Measurements from ENCODE around the gene SYNGAP1. TPM values are rescaled to one million over a fixed set of nuclear protein-coding genes. Genes with fewer than 3 reads are reported as not detected.
A peak's percentile ranks its signal among the peaks of the same experiment; 100 is the strongest.

SYNGAP1 gene
- total RNA-seq, 1 donor from 2014 or later = 32.6 TPM

DNA sequence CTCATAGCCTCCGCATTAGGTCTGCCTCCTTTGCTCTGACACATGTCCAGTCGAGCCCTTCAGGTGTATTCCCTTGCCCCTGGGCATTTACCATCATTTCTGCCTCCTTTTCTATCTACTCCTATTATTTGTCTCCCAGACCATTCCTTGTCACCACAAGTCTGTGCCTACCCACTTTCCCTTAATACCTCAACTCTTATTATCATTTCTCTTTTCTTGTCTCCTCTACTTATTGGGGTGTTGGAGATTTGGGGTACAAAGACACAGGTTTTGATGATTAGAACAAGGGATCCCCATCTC is 1.4 kb downstream of the SYNGAP1 start:
- DNase-seq (ENCODE audit: low spot score) = no peak

DNA sequence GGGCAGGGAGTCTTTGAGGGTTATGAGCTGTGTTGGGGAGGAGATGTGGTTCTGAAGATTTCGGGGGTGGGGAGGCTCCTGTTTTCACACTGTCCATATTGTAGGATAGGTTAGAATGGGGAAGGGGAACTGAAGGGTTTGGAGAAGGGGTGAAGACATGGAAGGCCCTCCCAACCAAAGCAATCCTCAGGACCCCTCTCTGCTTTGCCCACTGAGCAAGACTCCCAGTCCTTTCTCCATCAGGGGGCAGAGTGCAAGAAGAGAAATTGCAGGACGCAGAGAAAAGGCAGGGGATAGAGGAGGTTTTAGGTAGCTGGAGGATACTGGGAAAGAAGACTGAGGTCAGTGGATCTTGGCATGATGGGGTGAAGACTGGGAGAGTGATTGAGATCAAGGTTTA is 3.9 kb downstream of the SYNGAP1 start:
- no peak for DNase-seq (ENCODE audit: low spot score)

DNA sequence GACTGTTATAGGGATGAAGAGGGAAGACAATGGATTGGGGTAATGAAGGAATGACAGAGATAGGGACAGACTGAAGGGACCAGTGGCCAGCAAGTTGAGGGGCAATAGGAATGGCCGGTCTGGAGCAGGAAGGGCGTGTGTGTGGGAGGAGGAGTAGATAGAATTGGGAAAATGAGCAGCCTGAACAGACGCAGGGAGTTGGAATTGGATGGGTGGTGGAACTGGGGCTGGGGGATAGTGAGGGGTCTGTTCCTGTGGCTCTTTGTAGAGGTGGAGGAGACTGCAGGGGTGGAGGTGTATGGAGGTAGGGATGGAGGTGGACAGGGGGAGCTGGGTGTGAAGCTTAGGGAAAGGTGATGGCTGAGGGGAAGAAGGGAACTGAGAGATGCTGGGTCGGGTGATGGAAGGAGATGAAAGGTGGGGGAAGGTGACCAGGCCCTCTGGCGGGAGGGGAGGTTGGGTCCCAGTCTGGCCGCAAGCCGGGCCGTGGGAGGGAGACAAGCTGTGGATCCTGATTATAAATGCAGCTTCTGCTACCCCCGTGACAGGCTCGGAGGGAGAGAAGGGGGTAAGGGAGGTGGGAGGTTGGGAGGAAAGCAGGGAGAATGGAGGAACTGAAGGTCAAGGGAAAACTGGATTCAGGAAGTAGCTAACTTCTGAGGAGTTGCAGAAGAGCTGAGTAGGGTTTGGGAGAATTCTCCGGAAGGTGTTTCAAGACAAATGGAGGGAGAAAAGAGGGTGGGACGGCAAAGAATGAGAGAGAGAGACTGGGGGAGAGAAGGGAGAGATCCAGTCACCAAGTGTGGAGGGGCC is 5.2 kb downstream of the SYNGAP1 start:
- DNase-seq (ENCODE audit: low spot score) = no peak

DNA sequence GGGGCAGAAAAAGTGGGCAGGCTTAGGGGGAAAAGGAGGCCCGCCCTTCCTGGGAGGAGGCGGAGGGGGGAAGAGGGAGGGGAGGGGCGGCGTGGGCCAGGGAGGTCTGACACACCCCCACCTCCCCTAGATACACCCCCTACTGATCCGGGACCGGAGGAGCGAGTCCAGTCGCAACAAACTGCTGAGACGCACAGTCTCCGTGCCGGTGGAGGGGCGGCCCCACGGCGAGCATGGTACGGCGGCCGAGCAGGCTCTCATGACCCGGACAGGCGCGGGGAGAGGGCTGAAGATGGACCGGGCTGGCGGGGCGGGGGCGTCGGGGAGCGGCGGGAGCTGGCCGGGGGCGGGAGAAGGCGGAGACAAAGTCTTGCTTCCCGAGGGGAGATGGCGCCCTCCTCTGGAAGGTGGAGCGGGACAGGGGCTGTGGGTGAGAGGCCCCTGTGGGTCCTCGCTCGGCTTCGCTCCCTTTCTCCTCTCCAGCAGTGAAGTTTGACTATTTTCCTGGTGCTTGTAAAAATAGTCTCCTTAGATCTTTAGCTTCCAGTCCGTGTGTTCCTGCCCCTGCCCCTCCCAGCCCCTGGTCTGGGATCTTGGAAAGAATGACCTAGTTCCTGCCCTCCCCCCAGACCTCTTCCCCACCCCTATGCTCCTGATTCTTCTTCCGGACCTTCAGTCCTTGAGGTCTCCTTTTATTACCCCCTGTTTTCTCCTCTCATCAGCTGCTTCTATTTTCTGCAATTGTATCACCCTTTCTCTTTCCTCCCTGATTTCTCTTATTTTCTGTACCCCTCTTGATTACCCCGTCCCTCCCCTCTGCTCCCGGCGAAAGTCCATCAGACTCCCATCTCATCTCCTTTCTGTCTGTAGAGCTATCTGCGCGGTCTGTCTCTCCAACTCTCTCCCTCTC is 6.1 kb downstream of the SYNGAP1 start:
- DNase-seq (ENCODE audit: low spot score) = peak; percentile 88

DNA sequence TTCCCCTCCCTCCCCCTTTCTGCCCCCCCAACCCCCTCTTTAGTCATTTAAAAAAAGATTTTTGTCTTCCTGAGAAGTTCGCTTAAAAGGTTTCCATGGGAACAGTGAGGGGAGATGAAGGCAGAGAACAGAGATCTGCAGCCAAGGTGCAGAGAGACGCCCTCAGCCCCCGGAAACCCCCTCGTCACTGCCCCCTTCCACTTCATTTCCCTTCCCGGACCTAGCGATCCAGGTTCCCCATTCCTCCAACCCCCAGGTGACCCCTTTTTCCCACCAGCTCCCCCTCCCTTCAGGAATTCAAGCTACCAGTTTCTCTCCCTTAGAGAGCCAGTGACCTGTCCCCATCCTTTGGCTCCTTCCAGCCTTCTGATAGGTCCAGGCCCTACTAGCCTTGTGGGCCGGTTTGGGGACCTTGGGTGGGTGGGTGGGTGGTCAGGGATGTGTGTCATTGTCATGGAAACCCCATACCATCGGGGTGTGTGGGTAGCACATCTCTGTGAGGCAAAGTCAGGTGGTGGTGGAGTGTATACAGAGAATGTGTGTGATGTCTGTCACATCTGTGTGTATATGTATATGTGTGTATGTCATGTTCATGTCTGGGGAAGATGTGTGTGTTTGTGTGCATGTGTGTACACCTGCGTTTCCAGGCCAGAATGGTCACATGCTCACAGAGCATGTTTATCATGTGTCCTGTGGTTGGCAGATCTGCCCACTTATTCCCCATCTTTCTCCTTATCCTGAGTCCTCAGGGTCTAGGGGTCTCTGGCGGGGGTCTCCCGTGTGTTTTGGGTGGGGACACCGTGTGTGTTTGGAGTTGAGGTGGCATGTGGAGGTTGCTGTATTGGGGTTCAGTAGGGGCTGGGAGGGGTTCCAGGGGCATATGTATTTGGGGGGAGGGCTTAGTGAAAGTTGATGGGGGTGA is 7.0 kb downstream of the SYNGAP1 start:
- DNase-seq (ENCODE audit: low spot score) = no peak

DNA sequence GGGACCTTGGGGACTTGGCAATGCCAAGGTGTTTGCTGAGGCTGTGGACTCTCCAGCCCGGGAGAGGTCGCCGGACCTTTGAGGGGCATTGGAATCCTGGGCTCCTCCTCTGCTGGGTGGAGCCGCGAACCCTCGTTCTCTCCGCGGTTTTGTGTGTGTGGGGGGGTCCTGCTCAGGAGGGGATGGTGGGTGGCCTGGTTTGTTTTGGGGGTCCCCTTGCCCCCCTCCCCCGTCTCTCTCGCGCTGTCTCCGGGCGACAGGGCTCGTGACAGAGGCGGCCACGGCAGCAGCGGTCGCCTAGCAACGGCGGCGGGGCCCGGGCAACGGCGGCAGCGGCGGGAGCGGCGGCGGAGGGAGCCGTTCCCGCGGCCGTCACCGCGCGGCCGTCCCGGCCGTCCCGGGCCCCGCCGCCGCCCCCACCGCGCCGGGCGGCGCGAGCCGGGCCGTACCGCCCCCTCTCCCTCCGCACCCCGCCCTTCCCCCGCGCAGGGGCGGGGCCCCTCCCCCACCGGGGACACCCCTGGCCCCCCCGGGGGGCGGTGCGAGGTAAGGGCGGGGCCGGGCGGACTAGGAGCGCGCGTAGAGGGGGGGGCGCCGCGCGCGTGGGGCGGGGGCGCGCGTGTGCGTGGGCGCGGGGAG is 7.8 kb downstream of the SYNGAP1 start:
- DNase-seq (ENCODE audit: low spot score) = no peak

DNA sequence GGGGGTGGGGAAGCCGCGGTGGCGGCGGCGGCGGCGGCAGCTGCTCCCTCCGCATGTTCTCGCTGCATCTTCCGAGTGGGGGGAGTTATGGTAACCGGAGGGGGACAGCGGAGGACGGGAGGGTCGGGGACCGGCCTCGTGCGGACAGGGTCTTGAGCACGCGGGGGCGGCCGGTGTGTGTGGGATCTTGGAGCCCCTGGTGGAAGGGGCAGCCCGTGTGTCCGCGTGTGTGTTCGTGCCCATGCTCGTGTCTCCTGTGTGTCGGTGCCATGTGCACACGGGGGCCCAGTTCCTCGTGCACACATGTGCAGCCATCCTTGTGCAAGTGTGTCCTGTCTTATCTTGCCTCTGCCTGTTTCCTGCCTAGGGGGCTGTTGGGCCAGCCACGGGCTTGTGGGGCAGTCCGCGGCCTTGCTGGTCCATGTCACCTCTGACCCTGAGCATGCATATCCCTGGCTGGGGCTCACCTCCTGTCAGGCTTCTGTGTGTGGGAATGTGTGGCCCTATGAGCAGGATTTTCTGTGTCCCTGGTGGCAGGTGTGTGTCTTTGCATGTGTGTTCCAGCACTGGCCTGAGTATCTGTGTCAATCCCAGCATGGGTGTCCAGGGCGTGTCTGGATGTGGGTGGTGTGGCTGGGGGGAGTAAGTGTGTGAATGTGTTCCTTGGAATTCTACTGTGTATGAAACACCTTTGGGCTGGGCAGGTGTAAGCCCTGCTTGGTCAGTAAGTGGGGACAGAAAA is 8.5 kb downstream of the SYNGAP1 start:
- no peak for DNase-seq (ENCODE audit: low spot score)

DNA sequence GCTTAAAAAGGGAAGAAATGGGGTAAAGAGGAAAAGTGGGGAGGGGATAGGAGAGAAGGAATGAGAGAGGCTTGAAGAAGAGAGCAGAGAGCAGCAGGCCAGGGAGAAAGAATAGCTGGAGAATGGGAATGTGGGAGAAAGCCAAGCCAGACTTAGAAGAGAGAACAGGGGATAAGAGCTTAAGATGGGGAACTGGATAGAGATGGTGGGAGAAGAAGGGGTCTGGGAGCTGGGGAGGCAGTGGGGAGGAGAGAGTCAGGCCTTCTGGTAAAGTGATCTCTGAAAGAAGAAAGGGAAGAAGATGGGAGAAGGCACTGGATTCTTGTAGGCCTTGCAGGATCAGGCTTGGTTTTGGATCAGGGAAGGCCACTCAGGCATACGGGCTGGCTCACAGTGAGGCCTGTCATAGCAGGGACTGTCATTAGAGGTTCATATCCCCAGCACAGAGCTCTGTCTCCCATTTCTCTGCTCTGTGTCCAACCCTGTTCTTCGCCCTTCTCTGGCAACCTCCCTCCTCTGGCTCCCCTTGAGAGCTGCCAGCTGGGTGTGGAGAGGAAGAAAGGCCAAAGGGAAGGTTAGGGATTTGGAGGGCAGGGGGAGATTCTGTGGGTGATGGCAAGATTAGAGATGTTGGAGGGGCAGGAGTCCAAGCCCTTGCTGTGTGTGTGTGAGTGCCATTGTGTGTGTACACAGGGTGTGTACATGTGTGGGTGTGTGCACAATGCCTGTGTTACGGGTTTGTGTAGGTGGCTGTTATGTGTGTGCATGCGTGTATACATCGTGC is 9.3 kb downstream of the SYNGAP1 start:
- DNase-seq (ENCODE audit: low spot score) = no peak

DNA sequence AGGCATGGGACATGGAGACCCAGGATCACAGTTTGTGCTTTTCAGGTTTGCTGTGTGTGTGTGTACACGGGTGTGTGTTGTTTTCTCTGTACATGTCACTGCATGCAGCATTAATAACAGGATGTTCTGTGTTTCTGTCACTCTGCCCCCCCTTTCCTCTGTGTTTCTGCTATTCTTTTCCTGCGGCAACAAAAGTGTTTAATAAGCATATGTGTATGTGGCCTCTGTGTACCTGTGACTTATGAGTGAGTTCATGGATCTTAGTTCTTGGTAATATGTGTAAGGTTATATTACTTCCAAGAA is 9.8 kb downstream of the SYNGAP1 start:
- DNase-seq (ENCODE audit: low spot score) = no peak

DNA sequence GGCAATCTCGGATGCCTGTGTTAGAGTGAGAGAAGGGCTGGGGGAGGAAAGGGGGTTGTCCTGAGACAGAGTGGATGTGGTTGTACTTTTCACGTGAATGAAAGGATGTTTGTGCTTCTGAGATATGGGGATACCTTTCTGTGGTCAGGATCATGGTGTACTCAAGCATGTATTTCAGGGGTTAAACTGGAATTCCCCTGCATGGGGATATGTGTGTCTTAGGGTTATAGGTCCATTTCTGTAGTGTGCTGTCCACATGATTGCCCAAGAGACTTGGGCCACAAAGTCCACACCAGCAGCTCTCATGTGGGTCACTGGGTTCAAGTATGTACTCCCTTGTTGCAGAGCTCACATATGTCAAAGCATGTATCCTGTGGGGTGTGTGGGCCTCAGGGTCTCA is 10.5 kb downstream of the SYNGAP1 start:
- DNase-seq (ENCODE audit: low spot score) = no peak

DNA sequence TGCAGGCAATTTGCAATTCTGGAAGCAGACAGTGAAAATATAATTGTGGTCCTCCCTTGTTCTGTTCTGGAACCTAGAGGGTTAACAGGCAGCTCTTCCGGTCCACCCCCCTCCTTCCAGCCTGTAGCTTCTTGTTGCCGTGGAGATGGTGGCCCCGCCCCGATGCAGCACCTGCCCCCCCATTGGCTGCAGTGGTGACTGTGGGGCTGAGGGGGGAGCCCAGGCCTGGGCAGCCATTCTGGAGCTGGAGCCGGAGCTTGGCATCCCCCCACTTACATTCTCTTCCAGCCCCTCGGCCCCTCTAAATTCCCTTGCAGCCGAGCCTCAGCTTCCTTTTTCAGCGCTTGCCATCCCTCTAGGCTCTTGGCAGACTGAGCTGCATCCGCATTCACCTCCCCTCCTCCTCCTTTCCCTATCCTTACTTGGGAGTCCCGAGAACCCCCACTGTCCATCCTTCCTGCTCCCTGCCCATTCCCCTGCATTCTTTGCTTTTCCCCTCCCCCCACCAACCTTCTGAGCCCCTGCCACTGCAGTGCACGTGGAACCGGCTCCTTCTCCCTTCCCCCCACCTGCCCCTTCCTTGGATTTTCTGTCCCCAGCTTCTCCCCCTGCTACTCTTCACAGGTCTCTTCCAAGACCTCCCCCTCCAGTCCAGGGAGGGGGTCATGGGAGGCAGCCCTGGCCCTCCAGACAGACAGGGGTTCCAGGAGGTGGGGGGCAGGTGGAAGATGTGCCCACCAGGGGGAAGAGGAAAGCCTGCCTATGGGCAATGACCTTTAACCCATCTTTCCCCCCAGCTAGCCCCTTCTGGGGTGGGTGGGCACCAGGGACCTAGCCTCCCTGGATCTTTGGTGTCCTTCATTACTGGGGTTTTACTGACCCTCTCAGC is 11.4 kb downstream of the SYNGAP1 start:
- DNase-seq (ENCODE audit: low spot score) = peak; percentile 75

DNA sequence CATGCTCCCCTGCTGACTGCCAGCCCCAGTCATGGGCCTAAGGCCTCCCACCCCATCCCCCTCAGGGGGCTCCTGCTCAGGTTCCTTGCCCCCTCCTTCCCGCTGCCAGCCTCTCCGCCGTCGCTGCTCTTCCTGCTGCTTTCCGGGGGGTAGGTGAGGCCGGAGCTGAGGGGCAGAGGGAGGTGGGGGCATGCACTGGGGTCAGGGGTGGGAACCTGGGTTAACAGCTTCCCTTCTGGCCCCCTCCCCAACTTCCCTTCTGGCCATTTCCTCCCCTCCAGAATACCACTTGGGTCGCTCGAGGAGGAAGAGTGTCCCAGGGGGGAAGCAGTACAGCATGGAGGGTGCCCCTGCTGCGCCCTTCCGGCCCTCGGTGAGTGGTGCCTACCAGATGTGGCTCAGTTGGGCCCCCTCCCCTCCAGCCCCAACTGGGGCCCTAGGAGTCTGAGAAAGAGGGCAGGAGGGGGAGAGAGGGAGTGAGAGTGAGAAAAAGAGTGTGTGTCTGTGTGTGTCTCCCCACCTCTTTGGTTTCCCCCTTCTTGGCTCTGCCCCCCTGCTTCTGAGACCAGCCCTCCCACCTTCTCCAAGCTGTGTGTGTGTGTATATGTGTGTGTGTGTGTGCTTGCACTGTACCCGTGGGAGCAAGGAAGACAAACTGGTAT is 12.1 kb downstream of the SYNGAP1 start:
- no peak for DNase-seq (ENCODE audit: low spot score)

DNA sequence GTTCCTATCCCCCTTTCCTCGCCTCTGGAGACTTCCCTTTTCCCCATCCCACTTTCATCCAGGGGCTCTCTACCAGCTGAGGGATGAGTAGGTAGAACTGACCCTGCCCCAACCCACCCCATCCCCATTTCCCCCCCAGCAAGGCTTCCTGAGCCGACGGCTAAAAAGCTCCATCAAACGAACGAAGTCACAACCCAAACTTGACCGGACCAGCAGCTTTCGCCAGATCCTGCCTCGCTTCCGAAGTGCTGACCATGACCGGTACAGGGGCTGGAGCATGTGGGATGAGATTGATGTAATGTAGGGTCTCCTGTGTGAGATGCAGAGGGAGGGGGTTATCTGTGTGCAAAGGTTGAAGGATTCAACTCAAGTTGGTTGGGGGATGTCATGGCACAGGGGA is 12.7 kb downstream of the SYNGAP1 start:
- no peak for DNase-seq (ENCODE audit: low spot score)

DNA sequence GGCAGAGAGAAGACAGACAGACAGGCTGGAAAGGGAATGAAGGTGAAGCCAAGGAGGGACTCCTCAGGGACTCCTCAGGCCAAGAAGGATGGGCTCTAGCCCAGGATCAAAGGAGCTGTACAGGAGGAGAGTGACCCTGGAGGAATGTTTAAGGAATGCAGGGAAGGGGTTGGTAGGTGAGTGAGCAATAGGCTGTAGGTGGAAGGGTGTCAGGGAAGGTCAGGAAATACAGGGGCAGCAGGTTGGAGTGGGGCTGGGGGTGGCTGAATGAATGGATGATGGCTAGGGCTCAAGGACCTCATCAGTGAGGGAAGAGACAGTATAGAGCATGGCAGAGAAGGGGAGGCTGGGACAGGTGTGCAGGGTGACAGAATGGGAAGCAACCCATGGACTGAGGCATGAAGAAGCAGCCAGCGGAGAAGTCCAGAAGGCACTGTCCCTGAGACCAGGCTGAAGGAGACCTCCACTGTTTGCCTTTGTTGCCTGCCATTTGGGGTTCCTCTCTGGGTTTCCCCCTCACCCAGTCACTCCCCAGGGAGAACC is 13.2 kb downstream of the SYNGAP1 start:
- DNase-seq (ENCODE audit: low spot score) = no peak

DNA sequence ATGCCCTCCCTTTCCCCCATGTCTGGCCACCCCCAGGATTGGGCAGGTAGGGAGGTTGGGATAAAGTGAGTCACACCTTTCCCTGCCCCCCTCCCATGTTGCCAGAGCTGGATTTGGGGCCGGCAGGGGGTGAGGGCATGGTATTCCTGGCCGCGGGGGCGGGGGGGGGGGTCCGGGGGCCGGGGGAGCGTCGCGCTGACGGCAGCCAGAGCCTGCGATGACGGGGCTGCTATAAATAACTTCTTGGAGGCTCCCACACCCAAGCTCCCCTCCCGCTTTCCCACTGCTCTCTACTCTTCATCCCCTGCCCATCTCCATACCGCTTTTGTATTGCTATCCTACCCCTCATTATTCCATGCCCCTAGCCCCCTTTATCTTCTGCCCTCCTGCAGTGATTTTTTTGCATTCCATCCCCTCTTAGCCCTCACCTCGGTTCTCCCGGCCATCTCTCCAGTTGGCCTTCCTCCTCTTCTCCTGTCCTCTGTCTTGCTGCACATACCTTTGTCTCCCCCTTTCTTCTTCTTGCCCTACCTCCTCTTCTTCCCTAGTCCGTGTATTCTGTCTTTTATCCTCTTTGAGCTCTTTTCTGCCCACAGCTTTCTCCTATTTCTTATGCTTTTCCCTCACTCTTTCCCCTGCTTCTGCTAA is 13.8 kb downstream of the SYNGAP1 start:
- no peak for DNase-seq (ENCODE audit: low spot score)

DNA sequence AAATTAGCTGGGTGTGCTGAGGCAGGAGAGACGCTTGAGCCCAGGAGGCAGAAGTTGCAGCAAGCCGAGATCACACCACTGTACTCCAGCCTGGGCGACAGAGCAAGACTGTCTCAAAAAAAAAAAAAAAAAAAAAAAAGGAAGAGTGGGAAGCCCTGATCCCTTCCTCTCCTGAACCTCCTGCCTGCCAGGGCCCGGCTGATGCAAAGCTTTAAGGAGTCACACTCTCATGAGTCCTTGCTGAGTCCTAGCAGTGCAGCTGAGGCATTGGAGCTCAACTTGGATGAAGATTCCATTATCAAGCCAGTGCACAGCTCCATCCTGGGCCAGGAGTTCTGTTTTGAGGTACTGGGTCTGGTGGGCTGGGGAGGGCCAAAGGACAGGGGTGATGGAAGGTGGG is 15.1 kb downstream of the SYNGAP1 start:
- no peak for DNase-seq (ENCODE audit: low spot score)

DNA sequence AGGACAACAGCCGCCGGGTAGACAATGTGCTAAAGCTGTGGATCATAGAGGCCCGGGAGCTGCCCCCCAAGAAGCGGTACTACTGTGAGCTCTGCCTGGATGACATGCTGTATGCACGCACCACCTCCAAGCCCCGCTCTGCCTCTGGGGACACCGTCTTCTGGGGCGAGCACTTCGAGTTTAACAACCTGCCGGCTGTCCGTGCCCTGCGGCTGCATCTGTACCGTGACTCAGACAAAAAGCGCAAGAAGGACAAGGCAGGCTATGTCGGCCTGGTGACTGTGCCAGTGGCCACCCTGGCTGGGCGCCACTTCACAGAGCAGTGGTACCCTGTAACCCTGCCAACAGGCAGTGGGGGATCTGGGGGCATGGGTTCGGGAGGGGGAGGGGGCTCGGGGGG is 17.8 kb downstream of the SYNGAP1 start:
- DNase-seq (ENCODE audit: low spot score) = no peak

All from ureter (tissue), 1 donor.